ENCODE measurements around the gene AMBRA1. TPM values are rescaled to one million over a fixed set of nuclear protein-coding genes. Genes with fewer than 3 reads are reported as not detected.

AMBRA1 gene
- total and polyA plus RNA-seq, 4 experiments from 2014 or later = 5.9 to 43.9 (median 30.4) TPM

GRCh38 chr11:46543564-46543963, 50.3 kb downstream of the AMBRA1 start:
- no peak overlapping the region for H3K4me3 Mint-ChIP-seq
- peaks cover 65% of the 10 kb centered on the region for H3K36me3 ChIP-seq (ENCODE audit: insufficient read depth, low read length)
- no peaks in the 10 kb centered on the region for H3K9me3 ChIP-seq (ENCODE audit: control insufficient read depth in 1 of 2, low read length in 2 of 2)
- peak overlapping the region in 2 of 7 donors; percentile 25 to 43 for H3K27ac Mint-ChIP-seq
- H3K4me3 ChIP-seq (ENCODE audit: low read length in 2 of 2) = no peak overlapping the region
- no peak overlapping the region for H3K27ac ChIP-seq (ENCODE audit: low read depth, low read length)
- no peaks in the 10 kb centered on the region for H3K4me1 ChIP-seq (ENCODE audit: insufficient read depth, low read length)
- POLR2A ChIA-PET (ENCODE audit: partially characterized antibody) = no interaction called here
- no peaks in the 10 kb centered on the region for H3K27me3 Mint-ChIP-seq
- no peak for DNase-seq
- CTCF ChIA-PET (ENCODE audit: partially characterized antibody) = interaction anchor here (1.0 to 1.5 kb wide), 2 partner anchors 14 to 74 kb away, joined by 4 to 5 read pairs; partner anchors contain the start of genes ATG13 and HARBI1
- intact Hi-C loops (cut with micrococcal nuclease) = no loop called here
- peaks cover 4 to 13% (median 8%) of the 10 kb centered on the region in 4 donors for H3K4me1 Mint-ChIP-seq
- H3K36me3 Mint-ChIP-seq = peaks cover 47 to 83% of the 10 kb centered on the region in 2 donors
- no peaks in the 10 kb centered on the region for H3K9me3 Mint-ChIP-seq
- H3K27me3 ChIP-seq (ENCODE audit: insufficient read depth, low read length) = no peaks in the 10 kb centered on the region

GRCh38 chr11:46541593-46542371, 52.0 kb downstream of the AMBRA1 start:
- Histone ChIP-seq H3K4me3 (ENCODE audit: low read length in 2 of 2) (no peak overlapping the region), H3K36me3 (ENCODE audit: insufficient read depth, low read length) (peaks cover 57% of the 10 kb centered on the region), H3K9me3 (ENCODE audit: control insufficient read depth in 1 of 2, low read length in 2 of 2) (no peaks in the 10 kb centered on the region), H3K27ac (ENCODE audit: low read depth, low read length) (no peak overlapping the region), H3K4me1 (ENCODE audit: insufficient read depth, low read length) (peaks cover 6% of the 10 kb centered on the region), H3K27me3 (ENCODE audit: insufficient read depth, low read length) (no peaks in the 10 kb centered on the region)
- no peaks in the 10 kb centered on the region for H3K27me3 Mint-ChIP-seq
- ChIA-PET CTCF (ENCODE audit: partially characterized antibody) (interaction anchor here (0.8 to 2.3 kb wide), 4 partner anchors 13 to 52 kb away, joined by 3 to 9 read pairs (median 4); no protein-coding TSS in a partner anchor), POLR2A (ENCODE audit: partially characterized antibody) (interaction anchor here (0.5 kb wide), 1 partner anchor 1145 kb away, joined by 3 read pairs; no protein-coding TSS in a partner anchor)
- intact Hi-C loops (cut with micrococcal nuclease) = no loop called here
- H3K9me3 Mint-ChIP-seq = no peaks in the 10 kb centered on the region
- peak overlapping the region in 1 of 7 donors; percentile 31 for H3K27ac Mint-ChIP-seq
- no peak for DNase-seq
- peaks cover 34 to 69% of the 10 kb centered on the region in 2 donors for H3K36me3 Mint-ChIP-seq
- H3K4me1 Mint-ChIP-seq = peaks cover 10 to 15% (median 14%) of the 10 kb centered on the region in 4 donors
- H3K4me3 Mint-ChIP-seq = no peak overlapping the region

- ChIA-PET POLR2A (ENCODE audit: partially characterized antibody) (no interaction called here), CTCF (ENCODE audit: partially characterized antibody) (interaction anchor here (1.2 to 2.3 kb wide), 3 partner anchors 12 to 25 kb away, joined by 3 to 9 read pairs (median 4); no protein-coding TSS in a partner anchor)
- peak overlapping the region in 1 of 7 donors; percentile 85 for H3K27ac Mint-ChIP-seq
- Histone ChIP-seq H3K27ac (ENCODE audit: low read depth, low read length) (no peak overlapping the region), H3K4me3 (ENCODE audit: low read length in 2 of 2) (no peak overlapping the region), H3K36me3 (ENCODE audit: insufficient read depth, low read length) (peaks cover 51% of the 10 kb centered on the region), H3K4me1 (ENCODE audit: insufficient read depth, low read length) (peaks cover 6% of the 10 kb centered on the region), H3K27me3 (ENCODE audit: insufficient read depth, low read length) (no peaks in the 10 kb centered on the region), H3K9me3 (ENCODE audit: control insufficient read depth in 1 of 2, low read length in 2 of 2) (no peaks in the 10 kb centered on the region)
- intact Hi-C loops (cut with micrococcal nuclease) = no loop called here
- no peaks in the 10 kb centered on the region for H3K9me3 Mint-ChIP-seq
- peaks cover 27 to 62% of the 10 kb centered on the region in 2 donors for H3K36me3 Mint-ChIP-seq
- peaks cover 16 to 25% (median 22%) of the 10 kb centered on the region in 4 donors for H3K4me1 Mint-ChIP-seq
- no peak for DNase-seq
- H3K27me3 Mint-ChIP-seq = no peaks in the 10 kb centered on the region
- no peak overlapping the region for H3K4me3 Mint-ChIP-seq
Measured at GRCh38 chr11:46540807-46541206, 53.0 kb downstream of the AMBRA1 start.

GRCh38 chr11:46537537-46538295, 56.1 kb downstream of the AMBRA1 start:
- peaks cover 10 to 44% of the 10 kb centered on the region in 2 donors for H3K36me3 Mint-ChIP-seq
- H3K27ac Mint-ChIP-seq = peak overlapping the region in 5 of 7 donors; percentile 23 to 61 (median 29)

GRCh38 chr11:46537121-46537520, 56.7 kb downstream of the AMBRA1 start:
- intact Hi-C loops (cut with micrococcal nuclease) = loop anchor here (5.0 to 10.0 kb wide), 2 partner anchors 80 to 572 kb away; partner anchors contain the start of genes ATG13 and HARBI1
- no peak overlapping the region for H3K27ac ChIP-seq (ENCODE audit: low read depth, low read length)
- H3K27me3 ChIP-seq (ENCODE audit: insufficient read depth, low read length) = no peaks in the 10 kb centered on the region
- peaks cover 33 to 47% (median 39%) of the 10 kb centered on the region in 4 donors for H3K4me1 Mint-ChIP-seq
- no peak overlapping the region for H3K27ac Mint-ChIP-seq
- no peaks in the 10 kb centered on the region for H3K27me3 Mint-ChIP-seq
- H3K4me3 ChIP-seq (ENCODE audit: low read length in 2 of 2) = no peak overlapping the region
- no peaks in the 10 kb centered on the region for H3K9me3 Mint-ChIP-seq
- DNase-seq = no peak
- ChIA-PET POLR2A (ENCODE audit: partially characterized antibody) (no interaction called here), CTCF (ENCODE audit: partially characterized antibody) (interaction anchor here (1.0 to 1.7 kb wide), 3 partner anchors 8 to 12 kb away, joined by 3 to 11 read pairs (median 5); no protein-coding TSS in a partner anchor)
- no peak overlapping the region for H3K4me3 Mint-ChIP-seq
- no peaks in the 10 kb centered on the region for H3K9me3 ChIP-seq (ENCODE audit: control insufficient read depth in 1 of 2, low read length in 2 of 2)
- peaks cover 6% of the 10 kb centered on the region for H3K4me1 ChIP-seq (ENCODE audit: insufficient read depth, low read length)
- peaks cover 16% of the 10 kb centered on the region for H3K36me3 ChIP-seq (ENCODE audit: insufficient read depth, low read length)
- peaks cover 10 to 38% of the 10 kb centered on the region in 2 donors for H3K36me3 Mint-ChIP-seq

More at GRCh38 chr11:46537537-46538295, 56.1 kb downstream of the AMBRA1 start:
- peak; percentile 60 to 67 (median 64) for DNase-seq
- H3K4me3 ChIP-seq (ENCODE audit: low read length in 2 of 2) = no peak overlapping the region
- peaks cover 22% of the 10 kb centered on the region for H3K36me3 ChIP-seq (ENCODE audit: insufficient read depth, low read length)
- no peaks in the 10 kb centered on the region for H3K9me3 Mint-ChIP-seq
- peak overlapping the region in 2 of 8 donors; percentile 23 to 31 for H3K4me3 Mint-ChIP-seq
- peaks cover 6% of the 10 kb centered on the region for H3K4me1 ChIP-seq (ENCODE audit: insufficient read depth, low read length)
- no peak overlapping the region for H3K27ac ChIP-seq (ENCODE audit: low read depth, low read length)
- peaks cover 33 to 47% (median 39%) of the 10 kb centered on the region in 4 donors for H3K4me1 Mint-ChIP-seq
- intact Hi-C loops (cut with micrococcal nuclease) = loop anchor here (2.0 to 10.0 kb wide), 3 partner anchors 47 to 573 kb away; partner anchors contain the start of genes ATG13 and HARBI1
- no peaks in the 10 kb centered on the region for H3K27me3 ChIP-seq (ENCODE audit: insufficient read depth, low read length)
- no peaks in the 10 kb centered on the region for H3K27me3 Mint-ChIP-seq
- H3K9me3 ChIP-seq (ENCODE audit: control insufficient read depth in 1 of 2, low read length in 2 of 2) = no peaks in the 10 kb centered on the region
- ChIA-PET CTCF (ENCODE audit: partially characterized antibody) (interaction anchor here (0.7 to 2.1 kb wide), 8 partner anchors 9 to 298 kb away, joined by 3 to 14 read pairs (median 4); no protein-coding TSS in a partner anchor), POLR2A (ENCODE audit: partially characterized antibody) (no interaction called here)

- no peak overlapping the region for H3K4me3 Mint-ChIP-seq
- DNase-seq = no peak
- H3K36me3 Mint-ChIP-seq = peaks cover 3 to 25% of the 10 kb centered on the region in 2 donors
- no peaks in the 10 kb centered on the region for H3K9me3 Mint-ChIP-seq
- CTCF ChIA-PET (ENCODE audit: partially characterized antibody) = interaction anchor here (1.0 to 1.7 kb wide), 7 partner anchors 9 to 296 kb away, joined by 3 to 6 read pairs (median 4); no protein-coding TSS in a partner anchor
- peaks cover 6% of the 10 kb centered on the region for H3K4me1 ChIP-seq (ENCODE audit: insufficient read depth, low read length)
- H3K4me1 Mint-ChIP-seq = peaks cover 32 to 53% (median 41%) of the 10 kb centered on the region in 4 donors
- H3K36me3 ChIP-seq (ENCODE audit: insufficient read depth, low read length) = peaks cover 1% of the 10 kb centered on the region
- H3K27me3 ChIP-seq (ENCODE audit: insufficient read depth, low read length) = no peaks in the 10 kb centered on the region
- H3K27ac Mint-ChIP-seq = peak overlapping the region in 2 of 7 donors; percentile 22 to 25
- intact Hi-C loops (cut with micrococcal nuclease) = loop anchor here (5.0 to 10.0 kb wide), 2 partner anchors 82 to 571 kb away; partner anchors contain the start of genes ATG13 and HARBI1
- H3K4me3 ChIP-seq (ENCODE audit: low read length in 2 of 2) = no peak overlapping the region
- H3K27ac ChIP-seq (ENCODE audit: low read depth, low read length) = no peak overlapping the region
- POLR2A ChIA-PET (ENCODE audit: partially characterized antibody) = no interaction called here
- no peaks in the 10 kb centered on the region for H3K9me3 ChIP-seq (ENCODE audit: control insufficient read depth in 1 of 2, low read length in 2 of 2)
- no peaks in the 10 kb centered on the region for H3K27me3 Mint-ChIP-seq
Measured at GRCh38 chr11:46535688-46536087, 58.1 kb downstream of the AMBRA1 start.
